Central memory CD4-positive, alpha-beta T cell (primary cell): ENCODE data around the gene MEPE.

ENCODE experiments used
- DNase-seq: peaks from one replicate; pipeline ENCODE4 v3.0.0; 2022
- total RNA-seq, 3 experiments: gene quantifications; one replicate each; lab custom pipeline; 2026; lab: John Stamatoyannopoulos, UW

Gene MEPE
- 0 reads per million in 3 experiments for total RNA-seq

GRCh38 chr4:87832669-87833068 lies at the start of gene MEPE:
MEPE (plus strand) TSS chr4:87832969; CDS start chr4:87834715, 1,746 bp downstream.
- DNase-seq = no peak

- DNase-seq = no peak
Measured at GRCh38 chr4:87783781-87784180, 49.0 kb upstream of the MEPE start.

- DNase-seq = no peak
Measured at GRCh38 chr4:87785731-87786509, 46.8 kb upstream of the MEPE start.

- DNase-seq = no peak
Measured at GRCh38 chr4:87799301-87800113, 33.3 kb upstream of the MEPE start, which contains the start of gene IBSP. IBSP (plus strand) TSS chr4:87799554; CDS start chr4:87802362, 2,808 bp downstream.

GRCh38 chr4:87802858-87803257 lies 29.9 kb upstream of the MEPE start:
- DNase-seq = no peak

GRCh38 chr4:87803421-87803820 lies 29.3 kb upstream of the MEPE start:
- no peak for DNase-seq

- DNase-seq = no peak
Measured at GRCh38 chr4:87804871-87805270, 27.9 kb upstream of the MEPE start.

- no peak for DNase-seq
Measured at GRCh38 chr4:87805971-87806370, 26.8 kb upstream of the MEPE start.

GRCh38 chr4:87806520-87806919 lies 26.2 kb upstream of the MEPE start:
- no peak for DNase-seq

GRCh38 chr4:87807402-87807801 lies 25.4 kb upstream of the MEPE start:
- no peak for DNase-seq

GRCh38 chr4:87811977-87812376 lies 20.8 kb upstream of the MEPE start:
- no peak for DNase-seq

GRCh38 chr4:87819281-87819919 lies 13.4 kb upstream of the MEPE start:
- DNase-seq = no peak

- no peak for DNase-seq
Measured at GRCh38 chr4:87823200-87823599, 9.6 kb upstream of the MEPE start.

- no peak for DNase-seq
Measured at GRCh38 chr4:87823724-87824123, 9.0 kb upstream of the MEPE start.

- DNase-seq = no peak
Measured at GRCh38 chr4:87824352-87824751, 8.4 kb upstream of the MEPE start.

GRCh38 chr4:87834401-87834800 lies 1.6 kb downstream of the MEPE start:
- DNase-seq = no peak

GRCh38 chr4:87835197-87835596 lies 2.4 kb downstream of the MEPE start:
- DNase-seq = no peak

GRCh38 chr4:87835743-87836142 lies 3.0 kb downstream of the MEPE start:
- no peak for DNase-seq

- no peak for DNase-seq
Measured at GRCh38 chr4:87838205-87838604, 5.4 kb downstream of the MEPE start.

- no peak for DNase-seq
Measured at GRCh38 chr4:87838890-87839591, 6.3 kb downstream of the MEPE start.

GRCh38 chr4:87839592-87839946 lies 6.8 kb downstream of the MEPE start:
- no peak for DNase-seq

- no peak for DNase-seq
Measured at GRCh38 chr4:87840149-87840548, 7.4 kb downstream of the MEPE start.

- no peak for DNase-seq
Measured at GRCh38 chr4:87843936-87844335, 11.2 kb downstream of the MEPE start.
